Ishikawa (cell line): ENCODE data around the gene BOK.

Experiments used
- CREB1 ChIP-seq: IDR thresholded peaks from 2 replicates; pipeline ENCODE4 v1.6.1; 2012; ENCODE audit warnings: low read depth
- EP300 ChIP-seq: IDR thresholded peaks from 2 replicates; pipeline ENCODE4 v1.6.1; 2012; ENCODE audit warnings: borderline replicate concordance
- RAD21 ChIP-seq: IDR thresholded peaks from 2 replicates; pipeline ENCODE4 v1.6.1; 2012; ENCODE audit warnings: low read depth
- TAF1 ChIP-seq: IDR thresholded peaks from 2 replicates; pipeline ENCODE4 v1.6.1; 2012; ENCODE audit warnings: low read depth, mild to moderate bottlenecking
- USF1 ChIP-seq: IDR thresholded peaks from 2 replicates; pipeline ENCODE4 v1.6.1; 2012
- TF ChIP-seq, protein P1 (sequence below): IDR thresholded peaks from 2 replicates; pipeline ENCODE4 v1.6.1; 2012; ENCODE audit warnings: low read depth, mild to moderate bottlenecking

DNA sequence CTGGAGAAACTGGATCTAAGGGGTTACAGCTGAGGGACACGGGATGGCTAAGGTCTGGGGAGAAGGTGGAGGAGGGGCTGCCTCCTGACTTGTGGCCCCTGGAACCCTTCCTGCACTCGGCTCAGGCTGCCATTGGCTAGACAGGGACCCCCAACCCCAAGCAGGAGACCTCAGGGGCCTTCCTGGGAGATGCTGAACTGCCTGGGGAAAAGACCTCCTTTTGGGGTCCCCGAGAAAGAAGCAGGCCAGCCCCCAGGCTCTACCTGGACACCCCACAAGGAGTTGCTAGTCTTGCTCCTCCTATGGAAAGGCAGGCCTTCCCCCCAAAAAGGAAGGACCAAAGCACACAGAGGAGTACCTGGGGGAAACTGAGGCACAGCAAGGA, 10.1 kb upstream of the BOK start:
- no peak for TF ChIP-seq TAF1
- no peak for TF ChIP-seq EP300
- TF ChIP-seq, protein P1, sequence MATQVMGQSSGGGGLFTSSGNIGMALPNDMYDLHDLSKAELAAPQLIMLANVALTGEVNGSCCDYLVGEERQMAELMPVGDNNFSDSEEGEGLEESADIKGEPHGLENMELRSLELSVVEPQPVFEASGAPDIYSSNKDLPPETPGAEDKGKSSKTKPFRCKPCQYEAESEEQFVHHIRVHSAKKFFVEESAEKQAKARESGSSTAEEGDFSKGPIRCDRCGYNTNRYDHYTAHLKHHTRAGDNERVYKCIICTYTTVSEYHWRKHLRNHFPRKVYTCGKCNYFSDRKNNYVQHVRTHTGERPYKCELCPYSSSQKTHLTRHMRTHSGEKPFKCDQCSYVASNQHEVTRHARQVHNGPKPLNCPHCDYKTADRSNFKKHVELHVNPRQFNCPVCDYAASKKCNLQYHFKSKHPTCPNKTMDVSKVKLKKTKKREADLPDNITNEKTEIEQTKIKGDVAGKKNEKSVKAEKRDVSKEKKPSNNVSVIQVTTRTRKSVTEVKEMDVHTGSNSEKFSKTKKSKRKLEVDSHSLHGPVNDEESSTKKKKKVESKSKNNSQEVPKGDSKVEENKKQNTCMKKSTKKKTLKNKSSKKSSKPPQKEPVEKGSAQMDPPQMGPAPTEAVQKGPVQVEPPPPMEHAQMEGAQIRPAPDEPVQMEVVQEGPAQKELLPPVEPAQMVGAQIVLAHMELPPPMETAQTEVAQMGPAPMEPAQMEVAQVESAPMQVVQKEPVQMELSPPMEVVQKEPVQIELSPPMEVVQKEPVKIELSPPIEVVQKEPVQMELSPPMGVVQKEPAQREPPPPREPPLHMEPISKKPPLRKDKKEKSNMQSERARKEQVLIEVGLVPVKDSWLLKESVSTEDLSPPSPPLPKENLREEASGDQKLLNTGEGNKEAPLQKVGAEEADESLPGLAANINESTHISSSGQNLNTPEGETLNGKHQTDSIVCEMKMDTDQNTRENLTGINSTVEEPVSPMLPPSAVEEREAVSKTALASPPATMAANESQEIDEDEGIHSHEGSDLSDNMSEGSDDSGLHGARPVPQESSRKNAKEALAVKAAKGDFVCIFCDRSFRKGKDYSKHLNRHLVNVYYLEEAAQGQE: no peak
- TF ChIP-seq USF1: no peak
- no peak for TF ChIP-seq CREB1
- TF ChIP-seq RAD21: no peak
